Muscle layer of duodenum (tissue), 2 donors: Measurements from ENCODE around the gene SDK1.

Experiments
- H3K27ac ChIP-seq: one replicate; pipeline ENCODE4 v1.7.0; 2013; ENCODE audit warnings: mild to moderate bottlenecking, low read length
- H3K27me3 ChIP-seq: one replicate; pipeline ENCODE4 v1.7.0; 2013; ENCODE audit warnings: low read depth, mild to moderate bottlenecking, control low read depth, low read length
- H3K36me3 ChIP-seq, 2 donors: one replicate each; pipeline ENCODE4 v1.7.0; 2013; ENCODE audit warnings: low read length in 2 of 2, control low read depth in 1 of 2, mild to moderate bottlenecking in 1 of 2; ENCODE audit not compliant: insufficient read depth in 2 of 2, control insufficient read depth in 1 of 2
- H3K4me1 ChIP-seq, 2 donors: one replicate each; pipeline ENCODE4 v1.7.0; 2013; ENCODE audit warnings: low read length in 2 of 2, mild to moderate bottlenecking in 2 of 2, control low read depth in 1 of 2, moderate library complexity in 1 of 2; ENCODE audit not compliant: insufficient read depth in 2 of 2, control insufficient read depth in 1 of 2
- H3K4me3 ChIP-seq, 2 donors: one replicate each; pipeline ENCODE4 v1.7.0; 2013; ENCODE audit warnings: low read length in 2 of 2, low read depth in 1 of 2, mild to moderate bottlenecking in 1 of 2
- H3K9me3 ChIP-seq, 2 donors: one replicate each; pipeline ENCODE4 v1.7.0; 2013; ENCODE audit warnings: low read length in 2 of 2, control low read depth in 1 of 2, mild to moderate bottlenecking in 1 of 2; ENCODE audit not compliant: control insufficient read depth in 1 of 2
- donor health status: healthy.

The SDK1 gene

GRCh38 chr7:4018601-4019316 is 717.7 kb downstream of the SDK1 start:
- H3K4me3 ChIP-seq: no peak overlapping the region

DNA sequence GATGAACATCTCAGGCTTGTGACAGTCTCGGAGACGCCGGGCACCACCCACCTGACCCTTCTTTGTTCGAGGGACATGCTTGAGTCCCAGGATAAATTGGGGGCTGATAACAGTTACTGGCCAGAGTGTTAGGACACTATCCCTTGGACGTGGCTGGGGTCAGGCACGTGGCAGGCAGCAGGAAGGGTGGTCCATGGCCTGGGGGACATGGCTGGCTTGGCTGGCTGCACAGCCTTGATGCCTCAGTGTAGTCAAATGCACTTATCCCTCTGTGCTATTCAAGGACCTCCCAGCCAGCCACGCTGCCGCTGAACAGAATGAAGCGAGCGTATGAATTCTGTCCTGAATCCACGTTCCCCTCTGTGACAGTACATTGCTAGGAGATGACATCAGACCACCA is 719.0 kb downstream of the SDK1 start:
- peaks cover 0 to 12% of the 10 kb centered on the region in 2 donors for H3K36me3 ChIP-seq
- H3K4me3 ChIP-seq: no peak overlapping the region
- no peak overlapping the region for H3K27ac ChIP-seq
- H3K9me3 ChIP-seq: peaks cover 3 to 14% of the 10 kb centered on the region in 2 donors
- no peaks in the 10 kb centered on the region for H3K4me1 ChIP-seq
- H3K27me3 ChIP-seq: no peaks in the 10 kb centered on the region

More at GRCh38 chr7:4018601-4019316, 717.7 kb downstream of the SDK1 start:
- Histone ChIP-seq H3K9me3 (peaks cover 3 to 14% of the 10 kb centered on the region in 2 donors), H3K4me1 (no peaks in the 10 kb centered on the region), H3K36me3 (peaks cover 0 to 12% of the 10 kb centered on the region in 2 donors), H3K27ac (no peak overlapping the region), H3K27me3 (no peaks in the 10 kb centered on the region)

DNA sequence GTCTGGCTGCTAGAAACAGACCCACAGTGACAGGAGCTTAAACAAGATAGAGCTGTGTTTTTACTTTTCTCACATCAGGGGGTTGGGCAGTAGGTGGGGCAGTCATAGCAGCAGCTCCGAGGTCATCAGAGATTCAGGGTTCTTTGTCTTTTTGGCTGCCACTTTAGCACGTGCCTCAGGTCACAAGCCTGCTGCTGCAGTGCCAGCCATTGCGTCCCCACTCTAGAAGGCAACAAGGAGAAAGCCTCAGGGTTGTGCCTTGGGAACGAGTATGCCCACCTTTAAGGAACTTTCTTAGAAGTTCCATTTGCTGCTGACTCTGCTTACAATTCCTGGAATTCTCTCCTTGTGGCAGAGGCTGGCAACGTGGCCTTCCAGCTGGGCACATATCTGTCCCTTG is 720.4 kb downstream of the SDK1 start:
- Histone ChIP-seq H3K36me3 (peaks cover 0 to 12% of the 10 kb centered on the region in 2 donors), H3K27me3 (no peaks in the 10 kb centered on the region), H3K4me3 (no peak overlapping the region)

DNA sequence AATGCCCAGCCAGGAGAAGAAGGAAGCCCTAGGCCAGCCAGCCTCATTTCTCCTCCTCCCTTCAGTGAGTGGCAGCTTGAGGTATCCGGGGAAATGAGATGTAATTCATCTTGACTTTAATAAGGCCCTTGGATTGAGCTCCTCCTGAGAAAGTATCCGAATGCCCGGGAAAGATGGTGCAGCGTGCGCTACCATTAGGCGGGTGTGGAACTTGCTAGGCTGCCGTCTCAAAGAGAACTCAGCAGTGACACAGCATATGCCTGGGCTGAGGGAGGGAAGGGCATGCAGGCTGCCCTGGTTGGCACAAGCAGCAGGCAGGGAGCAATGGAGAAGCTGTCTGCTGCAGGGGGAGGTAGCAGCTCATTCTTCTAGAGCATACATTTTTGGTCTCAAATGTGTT is 721.2 kb downstream of the SDK1 start:
- peaks cover 0 to 7% of the 10 kb centered on the region in 2 donors for H3K4me1 ChIP-seq
- H3K9me3 ChIP-seq: peaks cover 3 to 14% of the 10 kb centered on the region in 2 donors
- H3K27me3 ChIP-seq: no peaks in the 10 kb centered on the region
- peaks cover 0 to 8% of the 10 kb centered on the region in 2 donors for H3K36me3 ChIP-seq
- H3K4me3 ChIP-seq: no peak overlapping the region
- H3K27ac ChIP-seq: no peak overlapping the region

More for the DNA sequence above, 720.4 kb downstream of the SDK1 start:
- peaks cover 3 to 14% of the 10 kb centered on the region in 2 donors for H3K9me3 ChIP-seq
- no peak overlapping the region for H3K27ac ChIP-seq
- peaks cover 0 to 7% of the 10 kb centered on the region in 2 donors for H3K4me1 ChIP-seq

DNA sequence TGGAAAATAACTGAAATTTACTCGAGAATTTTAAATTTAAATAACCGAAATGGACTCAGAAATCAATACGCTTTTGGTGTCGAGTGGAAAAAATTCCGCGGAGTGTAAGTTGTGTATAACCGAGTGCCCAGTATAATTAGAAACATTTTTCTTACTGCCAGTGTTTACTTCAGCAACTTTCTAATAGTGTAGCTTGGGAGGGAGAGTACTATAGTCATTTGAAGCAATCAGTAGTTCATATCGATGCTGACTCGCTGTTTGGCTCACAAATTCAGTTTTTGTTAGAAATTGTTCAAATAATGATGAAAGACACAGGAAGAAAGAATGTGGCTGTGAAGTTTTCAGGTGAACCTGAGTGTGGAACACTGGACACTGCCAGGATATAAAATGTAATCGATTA is 722.5 kb downstream of the SDK1 start:
- Histone ChIP-seq H3K9me3 (peaks cover 3 to 14% of the 10 kb centered on the region in 2 donors), H3K36me3 (no peaks in the 10 kb centered on the region), H3K4me3 (no peak overlapping the region), H3K4me1 (peaks cover 0 to 7% of the 10 kb centered on the region in 2 donors), H3K27me3 (no peaks in the 10 kb centered on the region), H3K27ac (no peak overlapping the region)

GRCh38 chr7:4024133-4024532 is 723.1 kb downstream of the SDK1 start:
- H3K27me3 ChIP-seq: no peaks in the 10 kb centered on the region
- H3K27ac ChIP-seq: no peak overlapping the region
- H3K4me1 ChIP-seq: peaks cover 0 to 7% of the 10 kb centered on the region in 2 donors
- H3K4me3 ChIP-seq: no peak overlapping the region
- peaks cover 1 to 7% of the 10 kb centered on the region in 2 donors for H3K9me3 ChIP-seq
- no peaks in the 10 kb centered on the region for H3K36me3 ChIP-seq

DNA sequence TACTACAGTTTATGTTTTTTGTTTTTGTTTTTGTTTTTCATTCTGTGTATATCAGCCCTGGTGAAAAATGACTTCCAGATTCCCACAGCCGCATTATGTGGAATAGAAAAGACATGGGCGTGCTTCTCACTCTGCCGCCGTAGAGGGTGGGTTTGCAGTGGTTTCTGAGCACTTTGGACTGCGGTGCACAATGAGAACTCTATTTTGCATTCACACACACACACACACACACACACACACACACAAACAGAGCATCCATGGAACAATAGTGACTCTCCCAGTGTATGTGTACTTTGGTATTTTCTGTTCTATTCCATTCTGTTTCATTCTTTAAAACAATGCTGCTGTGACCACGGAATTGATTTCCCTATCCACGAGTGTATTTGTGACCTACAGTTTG is 723.8 kb downstream of the SDK1 start:
- no peaks in the 10 kb centered on the region for H3K27me3 ChIP-seq
- H3K9me3 ChIP-seq: peaks cover 0 to 5% of the 10 kb centered on the region in 2 donors
- no peaks in the 10 kb centered on the region for H3K36me3 ChIP-seq
- H3K27ac ChIP-seq: no peak overlapping the region
- H3K4me3 ChIP-seq: no peak overlapping the region
- peaks cover 0 to 7% of the 10 kb centered on the region in 2 donors for H3K4me1 ChIP-seq

DNA sequence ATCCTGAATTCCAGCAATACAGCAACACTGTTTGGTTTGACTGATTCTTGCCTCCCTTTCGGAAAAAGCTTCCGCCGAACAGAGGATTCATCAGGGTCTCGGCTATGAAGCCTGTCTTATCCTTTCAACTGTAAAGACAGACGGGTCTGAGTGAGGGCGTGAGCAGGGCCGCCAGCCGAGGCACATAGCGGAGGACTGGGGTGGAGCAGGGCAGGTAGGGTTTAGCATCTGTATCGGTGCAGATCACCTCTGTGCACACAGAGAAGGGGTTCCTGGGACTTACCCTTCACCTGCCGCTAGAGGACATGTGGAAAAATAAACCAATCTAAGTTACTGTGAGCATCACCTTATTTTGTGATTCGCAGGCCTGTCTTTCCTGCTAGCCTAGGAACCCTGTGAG is 724.2 kb downstream of the SDK1 start:
- H3K27ac ChIP-seq: no peak overlapping the region
- H3K4me1 ChIP-seq: peaks cover 0 to 7% of the 10 kb centered on the region in 2 donors

DNA sequence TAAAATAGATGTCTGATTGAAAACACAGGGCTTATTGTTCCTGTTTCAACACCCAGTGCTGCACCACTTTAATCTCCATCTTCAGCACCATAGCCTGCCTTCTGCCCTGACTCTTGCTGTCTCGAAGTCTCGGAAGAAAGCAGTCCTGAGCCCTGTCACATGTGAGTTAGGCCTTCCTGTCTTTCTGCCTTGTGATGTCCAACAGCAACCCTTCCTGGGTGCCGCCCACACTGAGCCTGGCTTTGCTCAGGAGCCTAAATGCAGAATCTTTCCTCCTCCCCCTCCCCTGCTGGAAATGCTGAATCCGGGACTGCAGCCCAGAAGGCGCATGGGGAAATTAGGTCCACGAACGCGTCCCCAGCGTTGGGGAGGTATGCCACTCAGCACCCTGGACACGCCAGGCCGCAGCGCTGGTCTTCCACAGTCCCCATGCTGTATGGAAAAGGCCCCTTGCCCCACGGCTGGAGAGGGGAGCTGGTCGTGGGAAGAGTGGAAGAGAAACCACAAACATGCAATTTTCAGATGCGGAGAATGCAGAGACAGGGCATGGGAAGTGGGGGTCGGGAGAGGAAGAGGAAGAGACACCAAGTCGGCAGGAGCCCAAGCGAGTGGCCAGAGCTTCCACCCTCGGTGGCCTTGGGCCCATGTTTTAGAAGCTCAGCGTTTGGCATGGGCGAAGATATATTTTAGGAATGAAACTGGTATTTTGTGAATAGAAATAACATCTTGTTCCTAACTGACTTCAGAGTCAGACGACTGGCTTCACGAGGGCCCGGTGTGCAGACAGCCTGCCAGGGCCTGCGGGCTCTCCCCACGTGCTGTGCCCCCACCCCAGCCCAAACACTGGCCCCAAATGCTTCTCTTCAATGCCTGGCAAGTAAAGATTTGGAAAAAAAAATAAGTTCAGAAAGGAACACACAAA is 724.9 kb downstream of the SDK1 start:
- H3K4me1 ChIP-seq: peaks cover 0 to 7% of the 10 kb centered on the region in 2 donors
- no peaks in the 10 kb centered on the region for H3K9me3 ChIP-seq
- H3K27me3 ChIP-seq: no peaks in the 10 kb centered on the region
- H3K36me3 ChIP-seq: no peaks in the 10 kb centered on the region
- no peak overlapping the region for H3K27ac ChIP-seq
- no peak overlapping the region for H3K4me3 ChIP-seq

More for the DNA sequence above, 724.2 kb downstream of the SDK1 start:
- Histone ChIP-seq H3K4me3 (no peak overlapping the region), H3K36me3 (no peaks in the 10 kb centered on the region), H3K27me3 (no peaks in the 10 kb centered on the region), H3K9me3 (peaks cover 0 to 4% of the 10 kb centered on the region in 2 donors)

DNA sequence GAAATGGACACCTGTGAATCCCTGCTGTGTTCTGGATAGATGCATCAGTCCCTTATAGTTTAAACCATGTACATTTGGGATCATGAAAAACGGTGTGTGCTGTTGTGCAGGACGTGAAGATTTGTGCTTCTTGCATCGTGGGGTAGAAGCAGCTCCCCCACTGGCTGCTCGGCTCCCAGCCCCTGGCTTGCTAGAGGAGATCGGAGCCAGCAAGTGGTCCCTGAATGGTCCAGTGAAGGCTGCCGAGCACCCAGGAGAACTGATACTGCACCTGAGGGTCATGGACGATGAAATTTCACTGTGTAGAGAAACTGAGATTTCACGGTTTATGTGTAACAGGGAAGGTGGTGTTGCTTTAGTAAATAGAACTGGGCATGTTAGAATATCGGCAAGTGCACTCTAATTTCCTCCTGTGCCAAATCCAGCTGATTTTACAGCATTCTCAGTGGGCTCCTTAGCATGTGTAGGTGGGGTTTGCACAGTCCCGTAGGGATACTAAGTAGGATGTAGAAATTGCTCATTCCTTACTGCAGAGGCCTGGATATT is 726.0 kb downstream of the SDK1 start:
- Histone ChIP-seq H3K27ac (no peak overlapping the region), H3K9me3 (no peaks in the 10 kb centered on the region), H3K36me3 (no peaks in the 10 kb centered on the region), H3K27me3 (no peaks in the 10 kb centered on the region), H3K4me3 (no peak overlapping the region), H3K4me1 (peaks cover 0 to 7% of the 10 kb centered on the region in 2 donors)

- no peak overlapping the region for H3K27ac ChIP-seq
- H3K4me1 ChIP-seq: peaks cover 0 to 7% of the 10 kb centered on the region in 2 donors
- H3K9me3 ChIP-seq: no peaks in the 10 kb centered on the region
- H3K27me3 ChIP-seq: no peaks in the 10 kb centered on the region
- H3K36me3 ChIP-seq: no peaks in the 10 kb centered on the region
- no peak overlapping the region for H3K4me3 ChIP-seq
Observed at GRCh38 chr7:4028221-4028620, 727.2 kb downstream of the SDK1 start.
